Kidney (tissue), 14 donors: ENCODE results near the gene STK33. TPM values are rescaled to one million over a fixed set of nuclear protein-coding genes. Genes with fewer than 3 reads are reported as not detected.
A peak's percentile ranks its signal among the peaks of the same experiment; 100 is the strongest.

ENCODE experiments used
- DNase-seq, 5 donors: peaks; one replicate each; pipeline ENCODE4 v3.0.0-alpha.2; 2013 to 2020
- FAIRE-seq: peaks from 2 replicates; lab custom pipeline; 2012; peaks lifted over from hg19 to GRCh38; lab: Jason Lieb, UNC
- H3K27ac ChIP-seq, 2 donors: one replicate each; pipeline ENCODE4 v1.7.0; 2013; ENCODE audit warnings: low read depth in 2 of 2, low read length in 2 of 2, inconsistent platforms in 1 of 2
- H3K27me3 ChIP-seq: one replicate; pipeline ENCODE4 v1.7.1; 2013; ENCODE audit warnings: low read length, inconsistent platforms; ENCODE audit not compliant: control insufficient read depth, insufficient read depth
- H3K36me3 ChIP-seq, 3 donors: one replicate each; pipeline versions ENCODE4 v1.7.0 to v1.7.1; 2013; ENCODE audit warnings: low read length in 3 of 3, control low read depth in 1 of 3, inconsistent platforms in 1 of 3; ENCODE audit not compliant: insufficient read depth in 3 of 3, control insufficient read depth in 2 of 3
- H3K4me1 ChIP-seq, 3 donors: one replicate each; pipeline versions ENCODE4 v1.7.0 to v1.7.1; 2013; ENCODE audit warnings: low read length in 3 of 3, inconsistent platforms in 1 of 3, low read depth in 1 of 3; ENCODE audit not compliant: control insufficient read depth in 2 of 3, insufficient read depth in 2 of 3
- H3K4me3 ChIP-seq, 3 donors: one replicate each; pipeline versions ENCODE4 v1.7.0 to v1.8.1; 2013; ENCODE audit warnings: low read length in 3 of 3, control low read depth in 1 of 3, inconsistent platforms in 1 of 3
- H3K9ac ChIP-seq, 3 donors: one replicate each; pipeline versions ENCODE4 v1.7.0 to v1.7.1; 2013; ENCODE audit warnings: low read length in 3 of 3, control low read depth in 1 of 3, inconsistent platforms in 1 of 3
- H3K9me3 ChIP-seq, 3 donors: one replicate each; pipeline versions ENCODE4 v1.7.0 to v1.7.1; 2013; ENCODE audit warnings: low read length in 3 of 3, control low read depth in 1 of 3, inconsistent platforms in 1 of 3; ENCODE audit not compliant: control insufficient read depth in 2 of 3, insufficient read depth in 1 of 3
- CTCF ChIP-seq: IDR thresholded peaks from 3 replicates; pipeline ENCODE4 v1.5.1; 2012; ENCODE audit warnings: mild to moderate bottlenecking, moderate library complexity, borderline replicate concordance; ENCODE audit not compliant: insufficient read depth; ENCODE audit errors: extremely low read depth
- intact Hi-C: fragments of 100-400 bp; cut with DNase I; formaldehyde crosslinking; loops from one replicate; pipeline ENCODE4 v1.11.1; 2022
- polyA plus RNA-seq: library from polyadenylated mRNA; stranded (reverse); fragments of 350-450 nt; fragmentation: Illumina TruSeq; extraction: RNeasy Lipid Tissue Mini Kit (QIAGEN cat#74804); gene quantifications from one replicate; pipeline ENCODE4 v1.2.3, GENCODE V29; 2014; ENCODE audit warnings: low read depth, low replicate concordance; ENCODE audit not compliant: insufficient read depth
- total RNA-seq: library from RNA; stranded (reverse); fragmentation: NEBNext Ultra II Directional; extraction: Animal tissue kit (Norgen Biotek cat#: 25700); gene quantifications from one replicate; pipeline ENCODE4 v1.2.1, GENCODE V29; 2021
- donor health status: control.
- donor health status: control.
- donor health status: control.
- donor health status: control.
- donor health status: control.
- donor health status: DM: yes; HTN: yes; CAD: no.
- donor health status: Normal renal cell carcinoma (clear cell type).

Gene STK33
- total and polyA plus RNA-seq, 2 donors from 2014 or later: 11.9 to 19.3 TPM

- DNase-seq (peak in 1 of 5 donors; percentile 41), FAIRE-seq (no peak)
- H3K9me3 ChIP-seq: no peaks in the 10 kb centered on the region
- no peak for TF ChIP-seq CTCF
- H3K27me3 ChIP-seq: no peaks in the 10 kb centered on the region
- intact Hi-C loops: no loop called here
- H3K27ac ChIP-seq: no peak overlapping the region
- no peak overlapping the region for H3K4me3 ChIP-seq
- no peak overlapping the region for H3K9ac ChIP-seq
- no peaks in the 10 kb centered on the region for H3K36me3 ChIP-seq
- no peaks in the 10 kb centered on the region for H3K4me1 ChIP-seq
Observed at GRCh38 chr11:8346157-8346755, 247.8 kb downstream of the STK33 start.

DNA sequence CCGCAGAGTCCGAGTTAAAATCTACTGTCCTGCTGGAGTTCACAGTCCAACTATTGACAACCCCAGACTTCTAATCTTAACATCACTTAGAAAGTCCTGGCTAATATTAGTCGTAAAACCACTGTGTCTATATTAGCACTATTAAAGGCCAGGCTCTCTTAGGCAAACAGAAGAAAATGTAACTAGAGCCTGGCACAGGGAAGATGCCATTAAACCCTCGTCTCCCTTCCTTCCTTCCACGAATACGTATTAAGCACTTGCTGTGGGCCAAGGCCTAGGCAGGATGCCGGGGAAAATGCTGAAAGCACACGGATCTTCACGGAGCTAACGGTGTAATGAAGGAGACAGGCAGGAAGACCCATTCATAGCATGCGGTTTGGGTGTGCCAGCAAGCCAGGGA lies 248.8 kb downstream of the STK33 start:
- no peak overlapping the region for H3K27ac ChIP-seq
- no peaks in the 10 kb centered on the region for H3K9me3 ChIP-seq
- intact Hi-C loops: no loop called here
- FAIRE-seq: no peak
- TF ChIP-seq CTCF: no peak
- no peaks in the 10 kb centered on the region for H3K27me3 ChIP-seq
- no peaks in the 10 kb centered on the region for H3K4me1 ChIP-seq
- no peak overlapping the region for H3K4me3 ChIP-seq
- no peak overlapping the region for H3K9ac ChIP-seq
- DNase-seq: no peak
- H3K36me3 ChIP-seq: no peaks in the 10 kb centered on the region

- no peaks in the 10 kb centered on the region for H3K27me3 ChIP-seq
- no peaks in the 10 kb centered on the region for H3K36me3 ChIP-seq
- no peak for TF ChIP-seq CTCF
- no peak overlapping the region for H3K27ac ChIP-seq
- intact Hi-C loops: no loop called here
- no peak for DNase-seq
- no peaks in the 10 kb centered on the region for H3K4me1 ChIP-seq
- H3K9me3 ChIP-seq: no peaks in the 10 kb centered on the region
- no peak for FAIRE-seq
- H3K4me3 ChIP-seq: no peak overlapping the region
- H3K9ac ChIP-seq: no peak overlapping the region
Observed at GRCh38 chr11:8344346-8344745, 249.7 kb downstream of the STK33 start.
